OCI-LY1 (cell line): ENCODE measurements around the gene LCE6A.
A peak's percentile ranks its signal among the peaks of the same experiment; 100 is the strongest.

Experiments
- H2AFZ ChIP-seq: fragments of 200-600 bp; sonication (generic), shearing (Covaris generic); 2 replicates; pipeline ENCODE4 v1.6.0; 2014; ENCODE audit warnings: antibody characterized with exemption, mild to moderate bottlenecking, low read length
- H3F3A ChIP-seq: fragments of 200-600 bp; sonication (generic), shearing (Covaris generic); 2 replicates; pipeline ENCODE4 v1.6.0; 2014; ENCODE audit warnings: mild to moderate bottlenecking, antibody characterized with exemption, low read length, moderate library complexity; ENCODE audit not compliant: insufficient read depth
- H3K27ac ChIP-seq: fragments of 200-600 bp; sonication (generic); 2 replicates; pipeline ENCODE4 v1.5.1; 2014; ENCODE audit warnings: low read length, mixed run types, mild to moderate bottlenecking, low read depth; ENCODE audit not compliant: poor library complexity, severe bottlenecking
- H3K27me3 ChIP-seq: fragments of 200-600 bp; sonication (generic); 2 replicates; pipeline ENCODE4 v1.6.0; 2014; ENCODE audit warnings: antibody characterized with exemption, mild to moderate bottlenecking, low read length, moderate library complexity; ENCODE audit not compliant: insufficient read depth
- H3K36me3 ChIP-seq: fragments of 200-600 bp; sonication (generic); 2 replicates; pipeline ENCODE4 v1.6.1; 2014; ENCODE audit warnings: mild to moderate bottlenecking, antibody characterized with exemption, low read length, moderate library complexity, mixed read lengths; ENCODE audit not compliant: insufficient read depth
- H3K4me1 ChIP-seq: fragments of 200-600 bp; sonication (generic); 2 replicates; pipeline ENCODE4 v1.5.1; 2014; ENCODE audit warnings: mild to moderate bottlenecking, low read length, moderate library complexity; ENCODE audit not compliant: insufficient read depth, severe bottlenecking
- H3K4me2 ChIP-seq: fragments of 200-600 bp; sonication (generic), shearing (Covaris generic); 2 replicates; pipeline ENCODE4 v1.6.1; 2014; ENCODE audit warnings: low read length
- H3K4me3 ChIP-seq: fragments of 200-600 bp; sonication (generic); 2 replicates; pipeline ENCODE4 v1.5.1; 2014; ENCODE audit warnings: low read length, low read depth, mild to moderate bottlenecking, mixed read lengths; ENCODE audit not compliant: poor library complexity, severe bottlenecking
- H3K79me2 ChIP-seq: fragments of 200-600 bp; shearing (Covaris generic); 2 replicates; pipeline ENCODE4 v1.6.1; 2016; ENCODE audit warnings: mixed run types, low read length, mixed read lengths; ENCODE audit not compliant: insufficient read depth
- H3K9ac ChIP-seq: fragments of 200-600 bp; sonication (generic), shearing (Covaris generic); 2 replicates; pipeline ENCODE4 v1.6.1; 2014; ENCODE audit warnings: mild to moderate bottlenecking, low read length, mixed read lengths
- H3K9me2 ChIP-seq: fragments of 200-600 bp; sonication (generic), shearing (Covaris generic); 2 replicates; pipeline ENCODE4 v1.6.1; 2014; ENCODE audit warnings: low read depth, mild to moderate bottlenecking, low read length, mixed read lengths
- H3K9me3 ChIP-seq: fragments of 200-600 bp; shearing (Covaris generic); 2 replicates; pipeline ENCODE4 v1.6.1; 2014; ENCODE audit warnings: low read length, mixed read lengths
- H4K20me1 ChIP-seq: fragments of 200-600 bp; sonication (generic), shearing (Covaris generic); 2 replicates; pipeline ENCODE4 v1.6.0; 2016; ENCODE audit warnings: mild to moderate bottlenecking, low read length; ENCODE audit not compliant: insufficient read depth
- EZH2 ChIP-seq: fragments of 200-600 bp; sonication (generic), shearing (Covaris generic); IDR thresholded peaks from 2 replicates; pipeline ENCODE4 v1.8.0; 2017; ENCODE audit warnings: borderline replicate concordance, mixed run types, mild to moderate bottlenecking, antibody characterized with exemption, low read length, moderate library complexity, mixed read lengths
- TF ChIP-seq, protein P1 (sequence below): fragments of 200-600 bp; sonication (generic), shearing (Covaris generic); IDR thresholded peaks from 2 replicates; pipeline ENCODE4 v1.5.1; 2017; ENCODE audit warnings: mild to moderate bottlenecking, antibody characterized with exemption, low read length, moderate library complexity, mixed read lengths

The LCE6A gene

DNA sequence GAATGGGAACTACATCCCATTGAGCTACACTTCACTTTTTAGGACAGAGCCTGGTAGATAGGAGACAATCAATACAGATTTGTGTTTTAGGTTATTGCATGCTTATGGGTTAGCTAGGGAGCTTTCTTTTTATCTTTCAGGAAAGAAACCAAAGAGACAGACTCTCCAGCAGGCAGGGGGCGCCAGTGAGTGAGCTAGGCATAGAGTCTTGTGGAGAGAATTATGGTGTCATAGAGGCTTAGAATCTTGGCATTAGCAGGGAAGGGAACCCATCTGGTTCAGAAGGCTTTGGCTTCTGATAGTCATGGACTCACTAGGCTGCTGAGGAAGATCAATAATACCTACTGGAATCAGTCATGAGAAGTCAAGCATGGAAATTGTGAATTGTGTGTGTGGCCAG, 35.4 kb downstream of the LCE6A start, which contains the start of gene SMCP:
Gene SMCP, plus strand, starts transcription at position 281 of the 400 bp plus-strand sequence. CDS start 6,101 bp downstream, outside the sequence.
- H3K9me2 ChIP-seq = no peaks in the 10 kb centered on the region
- H3K4me1 ChIP-seq = no peaks in the 10 kb centered on the region
- no peaks in the 10 kb centered on the region for H3K36me3 ChIP-seq
- no peak within 1 kb of the TSS for H3K27ac ChIP-seq
- H2AFZ ChIP-seq = no peak within 1 kb of the TSS
- H3K4me3 ChIP-seq = no peak within 1 kb of the TSS
- H3K79me2 ChIP-seq = no peaks in the 10 kb centered on the region
- H3F3A ChIP-seq = no peaks in the 10 kb centered on the region
- TF ChIP-seq, protein P1, sequence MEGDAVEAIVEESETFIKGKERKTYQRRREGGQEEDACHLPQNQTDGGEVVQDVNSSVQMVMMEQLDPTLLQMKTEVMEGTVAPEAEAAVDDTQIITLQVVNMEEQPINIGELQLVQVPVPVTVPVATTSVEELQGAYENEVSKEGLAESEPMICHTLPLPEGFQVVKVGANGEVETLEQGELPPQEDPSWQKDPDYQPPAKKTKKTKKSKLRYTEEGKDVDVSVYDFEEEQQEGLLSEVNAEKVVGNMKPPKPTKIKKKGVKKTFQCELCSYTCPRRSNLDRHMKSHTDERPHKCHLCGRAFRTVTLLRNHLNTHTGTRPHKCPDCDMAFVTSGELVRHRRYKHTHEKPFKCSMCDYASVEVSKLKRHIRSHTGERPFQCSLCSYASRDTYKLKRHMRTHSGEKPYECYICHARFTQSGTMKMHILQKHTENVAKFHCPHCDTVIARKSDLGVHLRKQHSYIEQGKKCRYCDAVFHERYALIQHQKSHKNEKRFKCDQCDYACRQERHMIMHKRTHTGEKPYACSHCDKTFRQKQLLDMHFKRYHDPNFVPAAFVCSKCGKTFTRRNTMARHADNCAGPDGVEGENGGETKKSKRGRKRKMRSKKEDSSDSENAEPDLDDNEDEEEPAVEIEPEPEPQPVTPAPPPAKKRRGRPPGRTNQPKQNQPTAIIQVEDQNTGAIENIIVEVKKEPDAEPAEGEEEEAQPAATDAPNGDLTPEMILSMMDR = peak; percentile 59; the same call in 1 of the 2 replicates
- no peak for TF ChIP-seq EZH2
- no peaks in the 10 kb centered on the region for H3K9me3 ChIP-seq
- H3K27me3 ChIP-seq = no peaks in the 10 kb centered on the region
- H4K20me1 ChIP-seq = no peaks in the 10 kb centered on the region
- no peak within 1 kb of the TSS for H3K9ac ChIP-seq
- H3K4me2 ChIP-seq = no peak within 1 kb of the TSS

DNA sequence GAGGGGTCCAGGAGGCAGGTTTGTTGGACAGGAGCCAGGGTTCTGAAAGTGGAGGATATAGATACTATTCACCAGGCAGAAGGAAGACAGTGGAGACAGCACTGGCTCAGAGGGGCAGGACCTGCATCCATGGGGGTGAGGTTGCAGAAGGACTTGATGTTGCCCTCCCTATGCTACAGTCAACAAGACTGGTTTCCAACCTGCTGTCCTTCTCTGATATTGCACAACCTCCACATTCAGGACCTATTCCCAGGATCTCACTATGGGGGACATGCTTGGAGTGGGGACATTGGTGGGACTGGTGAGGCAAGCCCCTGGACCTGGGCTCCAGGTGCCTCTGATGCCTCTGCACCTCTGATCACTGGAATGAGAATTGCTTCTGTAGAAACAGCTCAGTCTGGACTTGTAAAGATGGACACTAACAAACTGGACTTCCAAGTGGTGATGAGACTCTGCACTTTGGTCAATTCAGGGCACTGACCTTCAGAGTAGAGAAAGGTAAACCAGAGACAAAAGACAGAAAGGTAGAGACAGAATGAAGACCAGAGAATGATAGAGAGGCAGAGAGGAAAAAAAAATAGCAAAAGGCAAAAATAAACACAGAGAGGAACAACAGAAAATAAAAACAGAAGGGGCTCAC, 37.0 kb downstream of the LCE6A start:
- Histone ChIP-seq H2AFZ (no peak overlapping the region), H3K9me3 (no peaks in the 10 kb centered on the region), H3K27me3 (no peaks in the 10 kb centered on the region), H3F3A (no peaks in the 10 kb centered on the region), H3K9ac (no peak overlapping the region), H3K4me3 (no peak overlapping the region), H3K4me1 (no peaks in the 10 kb centered on the region), H4K20me1 (no peaks in the 10 kb centered on the region), H3K36me3 (no peaks in the 10 kb centered on the region), H3K27ac (no peak overlapping the region), H3K79me2 (no peaks in the 10 kb centered on the region), H3K9me2 (no peaks in the 10 kb centered on the region), H3K4me2 (no peak overlapping the region)
- TF ChIP-seq EZH2 = no peak
- TF ChIP-seq, protein P1 = no peak

DNA sequence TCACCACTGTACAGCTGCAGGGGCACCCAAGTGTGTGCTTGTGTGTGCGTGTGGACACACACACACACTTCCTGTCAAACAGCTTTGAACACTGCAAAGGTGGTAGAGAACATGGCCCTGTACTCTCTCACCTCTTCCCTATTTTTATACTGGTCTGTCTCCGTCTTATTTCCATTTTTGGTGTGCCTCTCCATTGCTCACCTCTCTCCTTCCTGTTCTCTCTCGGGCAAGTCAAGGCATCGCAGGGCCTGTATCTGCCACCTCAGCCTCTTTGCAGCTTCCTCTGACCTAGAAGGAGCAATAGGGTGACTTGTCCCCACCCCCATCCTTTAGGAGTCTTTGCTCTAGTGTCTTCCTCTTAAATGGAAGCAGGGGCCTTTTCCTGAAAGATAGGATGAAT, 37.7 kb downstream of the LCE6A start:
- no peak for TF ChIP-seq EZH2
- TF ChIP-seq, protein P1 = no peak
- Histone ChIP-seq H3K4me1 (no peaks in the 10 kb centered on the region), H3K9me3 (no peaks in the 10 kb centered on the region), H3K79me2 (no peaks in the 10 kb centered on the region), H2AFZ (no peak overlapping the region), H3K27me3 (no peaks in the 10 kb centered on the region), H3K9me2 (no peaks in the 10 kb centered on the region), H3K36me3 (no peaks in the 10 kb centered on the region), H3F3A (no peaks in the 10 kb centered on the region), H3K9ac (no peak overlapping the region), H4K20me1 (no peaks in the 10 kb centered on the region), H3K4me3 (no peak overlapping the region), H3K4me2 (no peak overlapping the region), H3K27ac (no peak overlapping the region)
